ENCODE measurements around the gene SMIM3.
"Not testable (repeated sequence)": the region's sequence is repeated elsewhere in the genome, so short reads cannot be mapped to it uniquely, and the experiment has no call there.

The SMIM3 gene

GRCh38 chr5:150793423-150793888 is 14.9 kb downstream of the SMIM3 start:
- not testable (repeated sequence) for DNase-seq (ENCODE audit: low read depth, low spot score)

GRCh38 chr5:150794927-150795326 is 16.4 kb downstream of the SMIM3 start:
- DNase-seq (ENCODE audit: low read depth, low spot score) = no peak

GRCh38 chr5:150797384-150797783 is 18.8 kb downstream of the SMIM3 start:
- no peak for DNase-seq (ENCODE audit: low read depth, low spot score)

- DNase-seq (ENCODE audit: low read depth, low spot score) = peak; percentile 54
Measured at GRCh38 chr5:150801117-150801927, 22.8 kb downstream of the SMIM3 start.

GRCh38 chr5:150804388-150804787 is 25.8 kb downstream of the SMIM3 start:
- no peak for DNase-seq (ENCODE audit: low read depth, low spot score)

GRCh38 chr5:150809363-150809762 is 30.8 kb downstream of the SMIM3 start:
- no peak for DNase-seq (ENCODE audit: low read depth, low spot score)

GRCh38 chr5:150815010-150815409 is 36.5 kb downstream of the SMIM3 start:
- no peak for DNase-seq (ENCODE audit: low read depth, low spot score)

GRCh38 chr5:150816946-150817345 is 38.4 kb downstream of the SMIM3 start:
- no peak for DNase-seq (ENCODE audit: low read depth, low spot score)

- no peak for DNase-seq (ENCODE audit: low read depth, low spot score)
Measured at GRCh38 chr5:150829744-150830143, 51.2 kb downstream of the SMIM3 start.

GRCh38 chr5:150831821-150832220 is 53.3 kb downstream of the SMIM3 start:
- not testable (repeated sequence) for DNase-seq (ENCODE audit: low read depth, low spot score)

GRCh38 chr5:150836064-150836463 is 57.5 kb downstream of the SMIM3 start:
- DNase-seq (ENCODE audit: low read depth, low spot score) = no peak

- DNase-seq (ENCODE audit: low read depth, low spot score) = no peak
Measured at GRCh38 chr5:150836703-150837102, 58.1 kb downstream of the SMIM3 start.

- not testable (repeated sequence) for DNase-seq (ENCODE audit: low read depth, low spot score)
Measured at GRCh38 chr5:150845185-150845859, 66.8 kb downstream of the SMIM3 start.

GRCh38 chr5:150846308-150846653 is 67.7 kb downstream of the SMIM3 start, which contains the start of gene IRGM:
IRGM (plus strand) TSS chr5:150846521; CDS start chr5:150848124, 1,603 bp downstream.
- DNase-seq (ENCODE audit: low read depth, low spot score) = not testable (repeated sequence)
